Adrenal gland (tissue), 12 donors: ENCODE measurements around the gene PARD6G. TPM values are rescaled to one million over a fixed set of nuclear protein-coding genes. Genes with fewer than 3 reads are reported as not detected.
"Not testable (repeated sequence)": the region's sequence is repeated elsewhere in the genome, so short reads cannot be mapped to it uniquely, and the experiment has no call there.

Experiments
- DNase-seq, 7 donors: peaks; one replicate each; pipeline ENCODE4 v3.0.0-alpha.2; 2019 to 2020
- H3K27ac ChIP-seq, 5 donors: fragments of 200-600 bp; sonication (generic) in 4 of 5; 1 replicate in 3 of 5; 2 replicates in 2 of 5; pipeline versions ENCODE4 v1.5.1 to v1.8.0; 2016 to 2020; ENCODE audit warnings: mild to moderate bottlenecking in 1 of 5
- H3K27me3 ChIP-seq: fragments of 200-600 bp; 2 replicates; pipeline ENCODE4 v1.8.0; 2021
- H3K36me3 ChIP-seq, 2 donors: fragments of 200-600 bp; replicated peaks in 1 of 2; 1 replicate in 1 of 2; 2 replicates in 1 of 2; pipeline versions ENCODE4 v1.5.1 to v1.8.0; 2018 to 2022
- H3K4me1 ChIP-seq, 2 donors: fragments of 200-600 bp; replicated peaks in 1 of 2; 1 replicate in 1 of 2; 2 replicates in 1 of 2; pipeline versions ENCODE4 v1.5.1 to v1.8.0; 2018 to 2021
- H3K4me3 ChIP-seq, 4 donors: fragments of 200-600 bp; sonication (generic) in 3 of 4; one replicate each; pipeline ENCODE4 v1.5.1; 2016 to 2018
- H3K9me3 ChIP-seq, 3 donors: fragments of 200-600 bp; sonication (generic) in 1 of 3; replicated peaks in 1 of 3; 1 replicate in 2 of 3; 2 replicates in 1 of 3; pipeline versions ENCODE4 v1.5.1 to v1.8.0; 2016 to 2021
- POLR2A ChIP-seq, 2 donors: fragments of 450-650 bp; IDR thresholded peaks; one replicate each; pipeline ENCODE4 v1.6.1; 2017; ENCODE audit warnings: antibody characterized with exemption in 2 of 2, mild to moderate bottlenecking in 2 of 2, moderate library complexity in 1 of 2
- WGBS, 4 donors: extraction: QIAGEN DNeasy Blood & Tissue Kit in 2 of 4; methylation state at CpG; one replicate each; pipeline versions ENCODE4 v1.1.5 to v1.1.7; 2013 to 2017; 5-methylcytosine and 5-hydroxymethylcytosine counted together
- intact Hi-C, 2 donors: fragments of 100-400 bp; cut with DNase I; formaldehyde crosslinking; loops; one replicate each; pipeline versions ENCODE4 v1.14.1 to v1.15.0; 2022 to 2023
- polyA plus RNA-seq, 3 donors: library from polyadenylated mRNA; stranded (reverse); fragments of 200-250 nt in 2 of 3; fragments of 350-450 nt in 1 of 3; fragmentation: Illumina TruSeq in 1 of 3; extraction: RNeasy Lipid Tissue Mini Kit (QIAGEN cat#74804) in 1 of 3; gene quantifications; one replicate each; pipeline ENCODE4 v1.2.3, GENCODE V29; 2013 to 2014
- total RNA-seq, 9 donors: library from RNA; depleted of rRNA in 4 of 9; stranded (reverse); fragments of >200 nt in 4 of 9; fragments of 120-200 nt in 1 of 9; fragmentation: NEBNext Ultra II Directional in 1 of 9; extraction: Animal tissue kit (Norgen Biotek cat#: 25700) in 1 of 9; gene quantifications; one replicate each; pipeline versions ENCODE4 v1.1.0 to v1.2.4, GENCODE V29; 2013 to 2023
- TF ChIP-seq, protein P1 (sequence below), 6 experiments: fragments of 450-650 bp in 4 of 6; fragments of 200-600 bp in 2 of 6; sonication (generic) in 1 of 6; IDR thresholded peaks; 1 replicate in 5 of 6; 2 replicates in 1 of 6; pipeline versions ENCODE4 v1.5.1 to v1.8.0; 2016 to 2021; ENCODE audit warnings: antibody characterized with exemption in 6 of 6, mild to moderate bottlenecking in 2 of 6, moderate library complexity in 1 of 6
- donor health status: healthy with polysubstance abuse.
- donor health status: Bipolar disorder and iron deficiency.
- donor health status: DM: yes; HTN: yes; CAD: no.
- donor health status: DM: no; HTN: no; CAD: no.
- donor health status: DM: no; HTN: no; CAD: no.
- donor health status: DM: yes; HTN: yes; CAD: no.

The PARD6G gene
- total and polyA plus RNA-seq, 12 donors = 0.95 to 4.3 (median 2.3) TPM

DNA sequence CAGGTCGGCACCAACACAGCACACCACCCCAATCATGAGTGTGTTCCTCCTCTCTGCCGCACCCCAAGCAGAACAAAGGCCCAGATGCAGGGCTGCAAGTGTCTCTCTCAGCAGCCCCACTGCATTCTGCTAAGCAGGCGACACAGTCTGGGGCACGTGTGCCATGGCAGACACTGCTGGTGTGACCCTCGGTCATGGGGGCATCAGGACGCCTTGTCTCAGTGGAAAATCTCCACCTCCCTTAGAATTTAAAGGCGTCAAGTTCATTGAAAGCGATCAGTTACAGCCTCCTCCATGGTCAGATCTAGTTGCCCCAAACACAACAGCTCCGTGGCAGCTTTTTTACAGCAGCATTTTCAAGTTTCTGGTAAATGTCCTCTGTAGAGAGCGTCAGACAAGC lies 81.1 kb downstream of the PARD6G start:
- H3K4me3 ChIP-seq = no peak overlapping the region
- no peaks in the 10 kb centered on the region for H3K36me3 ChIP-seq
- no peak for DNase-seq
- intact Hi-C loops = no loop called here
- TF ChIP-seq, protein P1, sequence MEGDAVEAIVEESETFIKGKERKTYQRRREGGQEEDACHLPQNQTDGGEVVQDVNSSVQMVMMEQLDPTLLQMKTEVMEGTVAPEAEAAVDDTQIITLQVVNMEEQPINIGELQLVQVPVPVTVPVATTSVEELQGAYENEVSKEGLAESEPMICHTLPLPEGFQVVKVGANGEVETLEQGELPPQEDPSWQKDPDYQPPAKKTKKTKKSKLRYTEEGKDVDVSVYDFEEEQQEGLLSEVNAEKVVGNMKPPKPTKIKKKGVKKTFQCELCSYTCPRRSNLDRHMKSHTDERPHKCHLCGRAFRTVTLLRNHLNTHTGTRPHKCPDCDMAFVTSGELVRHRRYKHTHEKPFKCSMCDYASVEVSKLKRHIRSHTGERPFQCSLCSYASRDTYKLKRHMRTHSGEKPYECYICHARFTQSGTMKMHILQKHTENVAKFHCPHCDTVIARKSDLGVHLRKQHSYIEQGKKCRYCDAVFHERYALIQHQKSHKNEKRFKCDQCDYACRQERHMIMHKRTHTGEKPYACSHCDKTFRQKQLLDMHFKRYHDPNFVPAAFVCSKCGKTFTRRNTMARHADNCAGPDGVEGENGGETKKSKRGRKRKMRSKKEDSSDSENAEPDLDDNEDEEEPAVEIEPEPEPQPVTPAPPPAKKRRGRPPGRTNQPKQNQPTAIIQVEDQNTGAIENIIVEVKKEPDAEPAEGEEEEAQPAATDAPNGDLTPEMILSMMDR (IDR thresholded peaks at IDR 0.05) = no peak
- no peak for TF ChIP-seq POLR2A (IDR thresholded peaks at IDR 0.05)
- 92 to 96% (median 94%) methylated on average over 5 to 10 of the region's 10 CpGs for WGBS, 4 donors
- peaks cover 0 to 4% of the 10 kb centered on the region in 2 donors for H3K4me1 ChIP-seq
- H3K27ac ChIP-seq = no peak overlapping the region
- H3K27me3 ChIP-seq = no peaks in the 10 kb centered on the region
- H3K9me3 ChIP-seq = peaks cover 0 to 5% (median 0%) of the 10 kb centered on the region in 3 donors

DNA sequence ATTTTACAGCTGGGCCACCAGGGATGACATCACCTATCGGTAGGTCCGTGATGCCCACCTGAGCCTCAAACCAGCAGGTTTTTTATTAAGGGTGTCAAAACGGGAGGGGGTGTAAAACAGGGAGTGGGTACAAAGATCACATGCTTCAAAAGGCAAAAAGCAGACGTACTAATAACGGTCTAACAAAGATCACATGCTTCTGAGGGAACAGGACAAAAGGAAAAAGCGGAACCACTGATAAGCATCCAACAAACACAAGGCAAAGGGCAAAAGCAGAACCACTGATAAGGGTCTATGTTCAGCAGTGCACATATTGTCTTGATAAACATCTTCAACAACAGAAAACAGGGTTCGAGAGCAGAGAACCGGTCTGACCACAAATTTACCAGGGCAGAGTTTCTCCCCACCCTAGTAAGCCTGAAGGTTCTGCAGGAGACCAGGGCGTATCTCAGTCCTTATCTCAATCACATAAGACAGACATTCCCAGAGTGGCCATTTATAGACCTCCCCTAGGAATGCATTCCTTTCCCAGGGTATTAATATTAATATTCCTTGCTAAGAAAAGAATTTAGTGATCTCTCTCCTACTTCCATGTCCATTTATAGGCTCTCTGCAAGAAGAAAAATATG lies 82.5 kb downstream of the PARD6G start:
- H3K4me3 ChIP-seq, H3K9me3 ChIP-seq, H3K4me1 ChIP-seq, H3K27ac ChIP-seq, DNase-seq, H3K36me3 ChIP-seq, intact Hi-C loops, H3K27me3 ChIP-seq: not testable (repeated sequence)
- WGBS, 4 donors = 87 to 90% (median 89%) methylated on average over 9 of the region's 9 CpGs

DNA sequence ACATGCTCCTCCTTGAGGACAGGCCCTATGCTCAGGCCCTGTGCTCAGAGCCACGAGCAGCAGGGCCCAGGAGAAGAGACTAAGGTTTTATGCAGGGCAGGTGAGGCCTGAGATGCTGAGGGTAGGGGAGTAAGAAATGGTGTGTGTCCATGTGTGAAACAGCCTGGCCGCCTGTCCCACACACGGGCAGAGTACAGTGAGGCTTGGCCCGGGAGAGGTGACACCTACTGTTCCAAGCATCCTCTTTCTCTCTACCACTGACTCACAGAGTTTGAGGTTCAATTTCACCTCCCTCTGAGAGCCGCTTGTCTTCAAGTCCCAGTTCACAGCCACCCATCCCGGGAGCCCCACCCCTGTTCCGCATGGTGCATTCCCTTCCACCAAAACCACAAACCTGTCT lies 84.1 kb downstream of the PARD6G start:
- no peaks in the 10 kb centered on the region for H3K4me1 ChIP-seq
- no peaks in the 10 kb centered on the region for H3K36me3 ChIP-seq
- intact Hi-C loops = no loop called here
- peaks cover 0 to 5% (median 0%) of the 10 kb centered on the region in 3 donors for H3K9me3 ChIP-seq
- 96 to 98% (median 96%) methylated on average over 6 to 7 of the region's 7 CpGs for WGBS, 4 donors
- no peak overlapping the region for H3K4me3 ChIP-seq
- TF ChIP-seq, protein P1 (IDR thresholded peaks at IDR 0.05) = no peak
- TF ChIP-seq POLR2A (IDR thresholded peaks at IDR 0.05) = no peak
- no peaks in the 10 kb centered on the region for H3K27me3 ChIP-seq
- DNase-seq = peak in 1 of 7 donors; percentile 41
- H3K27ac ChIP-seq = no peak overlapping the region

DNA sequence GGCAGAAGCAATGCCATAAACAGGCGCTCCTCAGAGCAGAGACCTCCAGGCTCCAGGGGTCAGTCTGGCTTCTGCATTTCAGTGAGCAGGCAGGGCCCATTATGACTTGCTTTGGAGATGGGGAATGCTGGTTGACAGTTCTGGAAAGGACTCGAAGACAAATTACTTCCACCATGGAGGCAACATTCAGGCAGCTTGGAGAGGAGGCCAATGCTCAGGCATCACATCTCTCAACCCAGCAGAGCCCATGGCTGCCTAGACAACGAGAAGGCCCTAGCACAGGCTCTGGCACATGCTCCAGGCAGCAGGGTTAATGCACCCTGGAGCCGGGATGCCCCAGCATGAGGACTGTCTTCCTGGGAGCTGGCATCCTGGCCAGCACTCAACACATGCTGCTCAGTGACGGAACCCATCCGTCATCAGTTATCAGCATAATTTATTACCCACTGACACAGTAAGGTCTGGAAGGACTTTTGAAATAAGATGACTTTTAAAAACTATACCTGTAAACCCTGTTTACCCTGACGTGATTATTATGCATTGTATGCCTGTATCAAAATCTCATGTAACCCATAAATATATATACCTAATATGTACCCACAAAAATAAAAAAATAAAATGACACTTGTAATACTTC lies 85.4 kb downstream of the PARD6G start:
- peak in 1 of 7 donors; percentile 43 for DNase-seq
- Histone ChIP-seq H3K4me3 (no peak overlapping the region), H3K27me3 (no peaks in the 10 kb centered on the region), H3K9me3 (peaks cover 0 to 5% (median 0%) of the 10 kb centered on the region in 3 donors), H3K4me1 (no peaks in the 10 kb centered on the region), H3K36me3 (no peaks in the 10 kb centered on the region), H3K27ac (no peak overlapping the region)
- intact Hi-C loops = no loop called here
- TF ChIP-seq, protein P1 (IDR thresholded peaks at IDR 0.05) = no peak
- no peak for TF ChIP-seq POLR2A (IDR thresholded peaks at IDR 0.05)
- 74 to 88% (median 82%) methylated on average over 7 of the region's 7 CpGs for WGBS, 4 donors
